Gastrocnemius medialis (tissue), 4 donors: ENCODE data around the gene RAPGEF2.

ENCODE experiments used
- POLR2A ChIP-seq, 2 donors: fragments of 450-650 bp; IDR thresholded peaks; one replicate each; pipeline ENCODE4 v1.6.1; 2017; ENCODE audit warnings: antibody characterized with exemption in 2 of 2, mild to moderate bottlenecking in 2 of 2, moderate library complexity in 2 of 2
- TF ChIP-seq, protein P1 (sequence below), 5 experiments: fragments of 450-650 bp in 3 of 5; fragments of 200-600 bp in 2 of 5; sonication (generic) in 2 of 5; IDR thresholded peaks in 4 of 5; conservative IDR thresholded peaks in 1 of 5; 1 replicate in 4 of 5; 2 replicates in 1 of 5; pipeline ENCODE4 v1.5.1; 2016 to 2019; ENCODE audit warnings: antibody characterized with exemption in 5 of 5, mild to moderate bottlenecking in 3 of 5, moderate library complexity in 3 of 5

DNA sequence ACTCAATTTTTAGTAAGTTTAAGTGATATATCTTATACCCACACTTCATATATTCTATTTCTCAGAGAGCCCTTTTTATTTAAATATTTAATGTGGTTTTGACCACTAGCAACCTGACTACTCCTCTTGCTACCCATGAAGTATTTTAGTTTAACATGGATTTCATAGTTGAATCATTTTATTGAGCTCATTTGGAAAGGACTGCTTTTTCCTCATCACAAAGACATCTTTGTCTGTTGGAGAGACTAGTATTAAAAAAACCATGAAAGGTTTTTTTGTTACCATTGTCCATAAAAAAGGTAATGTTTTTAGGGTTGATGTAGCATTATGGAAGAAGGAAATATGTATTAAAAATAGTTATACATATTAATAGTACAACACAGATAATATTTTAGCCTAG, 139.5 kb downstream of the RAPGEF2 start:
- TF ChIP-seq, protein P1, sequence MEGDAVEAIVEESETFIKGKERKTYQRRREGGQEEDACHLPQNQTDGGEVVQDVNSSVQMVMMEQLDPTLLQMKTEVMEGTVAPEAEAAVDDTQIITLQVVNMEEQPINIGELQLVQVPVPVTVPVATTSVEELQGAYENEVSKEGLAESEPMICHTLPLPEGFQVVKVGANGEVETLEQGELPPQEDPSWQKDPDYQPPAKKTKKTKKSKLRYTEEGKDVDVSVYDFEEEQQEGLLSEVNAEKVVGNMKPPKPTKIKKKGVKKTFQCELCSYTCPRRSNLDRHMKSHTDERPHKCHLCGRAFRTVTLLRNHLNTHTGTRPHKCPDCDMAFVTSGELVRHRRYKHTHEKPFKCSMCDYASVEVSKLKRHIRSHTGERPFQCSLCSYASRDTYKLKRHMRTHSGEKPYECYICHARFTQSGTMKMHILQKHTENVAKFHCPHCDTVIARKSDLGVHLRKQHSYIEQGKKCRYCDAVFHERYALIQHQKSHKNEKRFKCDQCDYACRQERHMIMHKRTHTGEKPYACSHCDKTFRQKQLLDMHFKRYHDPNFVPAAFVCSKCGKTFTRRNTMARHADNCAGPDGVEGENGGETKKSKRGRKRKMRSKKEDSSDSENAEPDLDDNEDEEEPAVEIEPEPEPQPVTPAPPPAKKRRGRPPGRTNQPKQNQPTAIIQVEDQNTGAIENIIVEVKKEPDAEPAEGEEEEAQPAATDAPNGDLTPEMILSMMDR (IDR thresholded peaks at IDR 0.05 in 4 of 5, conservative IDR thresholded peaks at IDR 0.05 in 1 of 5), result no peak
- TF ChIP-seq POLR2A (IDR thresholded peaks at IDR 0.05), result no peak
